Measurements from ENCODE around the gene FGD3. TPM values are rescaled to one million over a fixed set of nuclear protein-coding genes. Genes with fewer than 3 reads are reported as not detected.

The FGD3 gene
- total RNA-seq, 1 donor from 2014 or later: 0.09 TPM

GRCh38 chr9:92942688-92943616 is 4.4 kb upstream of the FGD3 start:
- H3K4me3 Mint-ChIP-seq (ENCODE audit: unreplicated experiment): no peak overlapping the region
- no peaks in the 10 kb centered on the region for H3K79me2 ChIP-seq (ENCODE audit: insufficient read depth, low read length)
- no peaks in the 10 kb centered on the region for H3K36me3 ChIP-seq (ENCODE audit: insufficient read depth, low read length)
- TF ChIP-seq CTCF (IDR thresholded peaks at IDR 0.05; ENCODE audit: insufficient read depth, low read depth, low read length): no peak
- no peak for TF ChIP-seq EZH2 (IDR thresholded peaks at IDR 0.05; ENCODE audit: insufficient read depth, low read length)
- no peak for FAIRE-seq
- no peak overlapping the region for H3K27ac ChIP-seq (ENCODE audit: low read depth, low read length)
- H3K9ac ChIP-seq (ENCODE audit: low read length): no peak overlapping the region
- no peaks in the 10 kb centered on the region for H3K9me3 ChIP-seq (ENCODE audit: insufficient read depth, low read depth, low read length)
- no peaks in the 10 kb centered on the region for H4K20me1 ChIP-seq (ENCODE audit: insufficient read depth, low read length)
- H3K27me3 Mint-ChIP-seq (ENCODE audit: low read depth, unreplicated experiment): peaks cover 25% of the 10 kb centered on the region
- H3K4me2 ChIP-seq (ENCODE audit: low read length): no peak overlapping the region
- H3K27ac Mint-ChIP-seq (ENCODE audit: unreplicated experiment): no peak overlapping the region
- peaks cover 2% of the 10 kb centered on the region for H3K4me1 Mint-ChIP-seq (ENCODE audit: low read depth, unreplicated experiment)
- H3K4me1 ChIP-seq (ENCODE audit: insufficient read depth, low read length): no peaks in the 10 kb centered on the region
- no peak overlapping the region for H2AFZ ChIP-seq (ENCODE audit: low read depth, low read length)
- peaks cover 8% of the 10 kb centered on the region for H3K27me3 ChIP-seq (ENCODE audit: insufficient read depth, low read length)
- no peak for DNase-seq (ENCODE audit: low read depth)
- no peaks in the 10 kb centered on the region for H3K36me3 Mint-ChIP-seq (ENCODE audit: low read depth, unreplicated experiment)
- H3K9me3 Mint-ChIP-seq (ENCODE audit: unreplicated experiment): peaks cover 4% of the 10 kb centered on the region
- no peak overlapping the region for H3K4me3 ChIP-seq (ENCODE audit: insufficient read depth, low read depth, low read length)

GRCh38 chr9:92944921-92945320 is 2.4 kb upstream of the FGD3 start:
- no peak overlapping the region for H3K27ac Mint-ChIP-seq (ENCODE audit: unreplicated experiment)
- no peaks in the 10 kb centered on the region for H3K36me3 ChIP-seq (ENCODE audit: insufficient read depth, low read length)
- peaks cover 4% of the 10 kb centered on the region for H3K9me3 Mint-ChIP-seq (ENCODE audit: unreplicated experiment)
- DNase-seq (ENCODE audit: low read depth) (no peak), FAIRE-seq (no peak)
- H3K36me3 Mint-ChIP-seq (ENCODE audit: low read depth, unreplicated experiment): no peaks in the 10 kb centered on the region
- no peak overlapping the region for H3K9ac ChIP-seq (ENCODE audit: low read length)
- no peak overlapping the region for H3K4me3 ChIP-seq (ENCODE audit: insufficient read depth, low read depth, low read length)
- H3K27ac ChIP-seq (ENCODE audit: low read depth, low read length): no peak overlapping the region
- H2AFZ ChIP-seq (ENCODE audit: low read depth, low read length): no peak overlapping the region
- H3K4me3 Mint-ChIP-seq (ENCODE audit: unreplicated experiment): no peak overlapping the region
- H3K27me3 Mint-ChIP-seq (ENCODE audit: low read depth, unreplicated experiment): peaks cover 29% of the 10 kb centered on the region
- TF ChIP-seq EZH2 (IDR thresholded peaks at IDR 0.05; ENCODE audit: insufficient read depth, low read length) (no peak), CTCF (IDR thresholded peaks at IDR 0.05; ENCODE audit: insufficient read depth, low read depth, low read length) (no peak)
- no peaks in the 10 kb centered on the region for H4K20me1 ChIP-seq (ENCODE audit: insufficient read depth, low read length)
- no peaks in the 10 kb centered on the region for H3K9me3 ChIP-seq (ENCODE audit: insufficient read depth, low read depth, low read length)
- no peak overlapping the region for H3K4me2 ChIP-seq (ENCODE audit: low read length)
- H3K4me1 ChIP-seq (ENCODE audit: insufficient read depth, low read length): no peaks in the 10 kb centered on the region
- peaks cover 13% of the 10 kb centered on the region for H3K27me3 ChIP-seq (ENCODE audit: insufficient read depth, low read length)
- H3K79me2 ChIP-seq (ENCODE audit: insufficient read depth, low read length): no peaks in the 10 kb centered on the region
- H3K4me1 Mint-ChIP-seq (ENCODE audit: low read depth, unreplicated experiment): peaks cover 2% of the 10 kb centered on the region

GRCh38 chr9:92945796-92946195 is 1.5 kb upstream of the FGD3 start:
- Histone ChIP-seq H3K9me3 (ENCODE audit: insufficient read depth, low read depth, low read length) (no peaks in the 10 kb centered on the region), H3K4me2 (ENCODE audit: low read length) (no peak overlapping the region), H4K20me1 (ENCODE audit: insufficient read depth, low read length) (no peaks in the 10 kb centered on the region), H3K4me3 (ENCODE audit: insufficient read depth, low read depth, low read length) (no peak overlapping the region), H3K36me3 (ENCODE audit: insufficient read depth, low read length) (no peaks in the 10 kb centered on the region), H3K27ac (ENCODE audit: low read depth, low read length) (no peak overlapping the region), H2AFZ (ENCODE audit: low read depth, low read length) (no peak overlapping the region), H3K27me3 (ENCODE audit: insufficient read depth, low read length) (peaks cover 13% of the 10 kb centered on the region), H3K4me1 (ENCODE audit: insufficient read depth, low read length) (no peaks in the 10 kb centered on the region), H3K79me2 (ENCODE audit: insufficient read depth, low read length) (no peaks in the 10 kb centered on the region), H3K9ac (ENCODE audit: low read length) (no peak overlapping the region)
- TF ChIP-seq CTCF (IDR thresholded peaks at IDR 0.05; ENCODE audit: insufficient read depth, low read depth, low read length) (no peak), EZH2 (IDR thresholded peaks at IDR 0.05; ENCODE audit: insufficient read depth, low read length) (no peak)
- no peak for DNase-seq (ENCODE audit: low read depth)
- peaks cover 3% of the 10 kb centered on the region for H3K9me3 Mint-ChIP-seq (ENCODE audit: unreplicated experiment)
- peaks cover 2% of the 10 kb centered on the region for H3K4me1 Mint-ChIP-seq (ENCODE audit: low read depth, unreplicated experiment)
- FAIRE-seq: no peak
- peaks cover 31% of the 10 kb centered on the region for H3K27me3 Mint-ChIP-seq (ENCODE audit: low read depth, unreplicated experiment)
- no peak overlapping the region for H3K4me3 Mint-ChIP-seq (ENCODE audit: unreplicated experiment)
- no peak overlapping the region for H3K27ac Mint-ChIP-seq (ENCODE audit: unreplicated experiment)
- H3K36me3 Mint-ChIP-seq (ENCODE audit: low read depth, unreplicated experiment): no peaks in the 10 kb centered on the region

All from astrocyte (in vitro differentiated cells and primary cell).